Measurements from ENCODE around the gene SUPT7L. TPM values are rescaled to one million over a fixed set of nuclear protein-coding genes. Genes with fewer than 3 reads are reported as not detected.
"Not testable (repeated sequence)": the region's sequence is repeated elsewhere in the genome, so short reads cannot be mapped to it uniquely, and the experiment has no call there.

SUPT7L gene
- total RNA-seq, 1 donor from 2014 or later = 32.5 TPM

GRCh38 chr2:27651056-27651455, 12.4 kb downstream of the SUPT7L start:
- intact Hi-C loops (cut with micrococcal nuclease) = no loop called here
- H3K27me3 Mint-ChIP-seq (ENCODE audit: insufficient read depth) = no peaks in the 10 kb centered on the region
- H3K9me3 Mint-ChIP-seq = no peaks in the 10 kb centered on the region
- peaks cover 52% of the 10 kb centered on the region for H3K36me3 Mint-ChIP-seq (ENCODE audit: low read depth)
- DNase-seq (ENCODE audit: low spot score) = no peak
- peaks cover 5% of the 10 kb centered on the region for H3K4me1 Mint-ChIP-seq (ENCODE audit: low read depth)
- no peak overlapping the region for H3K27ac Mint-ChIP-seq
- no peak overlapping the region for H3K4me3 Mint-ChIP-seq

GRCh38 chr2:27647737-27648136, 15.7 kb downstream of the SUPT7L start:
- intact Hi-C loops (cut with micrococcal nuclease) = no loop called here
- Mint-ChIP-seq H3K4me1 (ENCODE audit: low read depth) (no peaks in the 10 kb centered on the region), H3K36me3 (ENCODE audit: low read depth) (peaks cover 36% of the 10 kb centered on the region)

GRCh38 chr2:27647289-27647688, 16.1 kb downstream of the SUPT7L start:
- DNase-seq (ENCODE audit: low spot score) = no peak
- Mint-ChIP-seq H3K27ac (no peak overlapping the region), H3K27me3 (ENCODE audit: insufficient read depth) (no peaks in the 10 kb centered on the region), H3K4me3 (no peak overlapping the region), H3K4me1 (ENCODE audit: low read depth) (no peaks in the 10 kb centered on the region), H3K9me3 (no peaks in the 10 kb centered on the region), H3K36me3 (ENCODE audit: low read depth) (peaks cover 35% of the 10 kb centered on the region)
- intact Hi-C loops (cut with micrococcal nuclease) = no loop called here

More at GRCh38 chr2:27647737-27648136, 15.7 kb downstream of the SUPT7L start:
- H3K27me3 Mint-ChIP-seq (ENCODE audit: insufficient read depth) = no peaks in the 10 kb centered on the region
- no peaks in the 10 kb centered on the region for H3K9me3 Mint-ChIP-seq
- no peak for DNase-seq (ENCODE audit: low spot score)
- no peak overlapping the region for H3K4me3 Mint-ChIP-seq
- no peak overlapping the region for H3K27ac Mint-ChIP-seq

GRCh38 chr2:27645197-27645596, 18.2 kb downstream of the SUPT7L start:
- intact Hi-C loops (cut with micrococcal nuclease) = no loop called here
- no peak overlapping the region for H3K4me3 Mint-ChIP-seq
- H3K9me3 Mint-ChIP-seq = no peaks in the 10 kb centered on the region
- no peaks in the 10 kb centered on the region for H3K4me1 Mint-ChIP-seq (ENCODE audit: low read depth)
- no peak for DNase-seq (ENCODE audit: low spot score)
- peaks cover 35% of the 10 kb centered on the region for H3K36me3 Mint-ChIP-seq (ENCODE audit: low read depth)
- no peaks in the 10 kb centered on the region for H3K27me3 Mint-ChIP-seq (ENCODE audit: insufficient read depth)
- H3K27ac Mint-ChIP-seq = no peak overlapping the region

GRCh38 chr2:27640722-27641245, 22.6 kb downstream of the SUPT7L start:
- H3K36me3 Mint-ChIP-seq (ENCODE audit: low read depth) = peaks cover 37% of the 10 kb centered on the region
- H3K9me3 Mint-ChIP-seq = no peaks in the 10 kb centered on the region
- no peak overlapping the region for H3K27ac Mint-ChIP-seq
- H3K4me1 Mint-ChIP-seq (ENCODE audit: low read depth) = peaks cover 19% of the 10 kb centered on the region
- intact Hi-C loops (cut with micrococcal nuclease) = no loop called here
- no peak for DNase-seq (ENCODE audit: low spot score)
- no peak overlapping the region for H3K4me3 Mint-ChIP-seq
- H3K27me3 Mint-ChIP-seq (ENCODE audit: insufficient read depth) = no peaks in the 10 kb centered on the region

- peaks cover 52% of the 10 kb centered on the region for H3K36me3 Mint-ChIP-seq (ENCODE audit: low read depth)
- peak overlapping the region; percentile 66 for H3K4me3 Mint-ChIP-seq
- no peaks in the 10 kb centered on the region for H3K9me3 Mint-ChIP-seq
- peak overlapping the region; percentile 91 for H3K27ac Mint-ChIP-seq
- intact Hi-C loops (cut with micrococcal nuclease) = loop anchor here (1.0 to 5.0 kb wide), 5 partner anchors 9 to 281 kb away; partner anchors contain the start of genes CCDC121, GPN1, GTF3C2 and SLC4A1AP
- H3K27me3 Mint-ChIP-seq (ENCODE audit: insufficient read depth) = no peaks in the 10 kb centered on the region
- no peak for DNase-seq (ENCODE audit: low spot score)
- peaks cover 19% of the 10 kb centered on the region for H3K4me1 Mint-ChIP-seq (ENCODE audit: low read depth)
Measured at GRCh38 chr2:27638709-27639108, 24.7 kb downstream of the SUPT7L start.

GRCh38 chr2:27638037-27638637, 25.3 kb downstream of the SUPT7L start:
- intact Hi-C loops (cut with micrococcal nuclease) = loop anchor here (1.0 to 5.0 kb wide), 5 partner anchors 9 to 281 kb away; partner anchors contain the start of genes CCDC121, GPN1, GTF3C2 and SLC4A1AP
- no peaks in the 10 kb centered on the region for H3K27me3 Mint-ChIP-seq (ENCODE audit: insufficient read depth)
- H3K4me3 Mint-ChIP-seq = peak overlapping the region; percentile 66
- H3K9me3 Mint-ChIP-seq = no peaks in the 10 kb centered on the region
- H3K4me1 Mint-ChIP-seq (ENCODE audit: low read depth) = peaks cover 19% of the 10 kb centered on the region
- peaks cover 55% of the 10 kb centered on the region for H3K36me3 Mint-ChIP-seq (ENCODE audit: low read depth)
- peak overlapping the region; percentile 91 for H3K27ac Mint-ChIP-seq
- no peak for DNase-seq (ENCODE audit: low spot score)

- intact Hi-C loops (cut with micrococcal nuclease) = loop anchor here (5.0 kb wide), 1 partner anchor 279 kb away; the partner anchor contains the start of gene GTF3C2
- Mint-ChIP-seq H3K4me3 (no peak overlapping the region), H3K27ac (no peak overlapping the region), H3K4me1 (ENCODE audit: low read depth) (peaks cover 22% of the 10 kb centered on the region), H3K27me3 (ENCODE audit: insufficient read depth) (no peaks in the 10 kb centered on the region), H3K36me3 (ENCODE audit: low read depth) (peaks cover 60% of the 10 kb centered on the region), H3K9me3 (no peaks in the 10 kb centered on the region)
- no peak for DNase-seq (ENCODE audit: low spot score)
Measured at GRCh38 chr2:27636766-27637165, 26.6 kb downstream of the SUPT7L start.

- Mint-ChIP-seq H3K9me3 (no peaks in the 10 kb centered on the region), H3K4me3 (no peak overlapping the region), H3K4me1 (ENCODE audit: low read depth) (peaks cover 38% of the 10 kb centered on the region), H3K27ac (no peak overlapping the region), H3K36me3 (ENCODE audit: low read depth) (peaks cover 59% of the 10 kb centered on the region), H3K27me3 (ENCODE audit: insufficient read depth) (no peaks in the 10 kb centered on the region)
- DNase-seq (ENCODE audit: low spot score) = no peak
- intact Hi-C loops (cut with micrococcal nuclease) = no loop called here
Measured at GRCh38 chr2:27634291-27634690, 29.1 kb downstream of the SUPT7L start.

GRCh38 chr2:27630257-27630656, 33.2 kb downstream of the SUPT7L start:
- H3K9me3 Mint-ChIP-seq; H3K4me3 Mint-ChIP-seq; DNase-seq (ENCODE audit: low spot score); intact Hi-C loops (cut with micrococcal nuclease); H3K27me3 Mint-ChIP-seq (ENCODE audit: insufficient read depth); H3K27ac Mint-ChIP-seq: not testable (repeated sequence)
- H3K36me3 Mint-ChIP-seq (ENCODE audit: low read depth) = peaks cover 38% of the 10 kb centered on the region
- peaks cover 20% of the 10 kb centered on the region for H3K4me1 Mint-ChIP-seq (ENCODE audit: low read depth)

- H3K4me1 Mint-ChIP-seq (ENCODE audit: low read depth) = peaks cover 20% of the 10 kb centered on the region
- H3K27me3 Mint-ChIP-seq (ENCODE audit: insufficient read depth) = no peaks in the 10 kb centered on the region
- no peaks in the 10 kb centered on the region for H3K9me3 Mint-ChIP-seq
- H3K4me3 Mint-ChIP-seq = no peak within 1 kb of the TSS
- DNase-seq (ENCODE audit: low spot score) = peak; percentile 93
- peak within 1 kb of the TSS; percentile 73 for H3K27ac Mint-ChIP-seq
- peaks cover 35% of the 10 kb centered on the region for H3K36me3 Mint-ChIP-seq (ENCODE audit: low read depth)
- intact Hi-C loops (cut with micrococcal nuclease) = loop anchor here (1.0 to 10.0 kb wide), 10 partner anchors 9 to 836 kb away; partner anchors contain the start of genes ATRAID, CAD, EIF2B4 and IFT172
Measured at GRCh38 chr2:27628767-27629709, 34.4 kb downstream of the SUPT7L start, which contains the start of the genes CCDC121 and GPN1. TSS of gene CCDC121 (minus strand) at chr2:27629012. CDS start at chr2:27627799, 1,213 bp downstream. TSS of gene GPN1 (plus strand) at chr2:27629050. CDS start at chr2:27629059, 9 bp downstream.

- intact Hi-C loops (cut with micrococcal nuclease) = loop anchor here (1.0 to 10.0 kb wide), 6 partner anchors 35 to 837 kb away; partner anchors contain the start of genes ATRAID, CAD, EIF2B4 and IFT172
Measured at GRCh38 chr2:27627963-27628766, 35.2 kb downstream of the SUPT7L start.

More at GRCh38 chr2:27627963-27628766, 35.2 kb downstream of the SUPT7L start:
- Mint-ChIP-seq H3K9me3 (no peaks in the 10 kb centered on the region), H3K27me3 (ENCODE audit: insufficient read depth) (no peaks in the 10 kb centered on the region), H3K36me3 (ENCODE audit: low read depth) (peaks cover 33% of the 10 kb centered on the region), H3K27ac (peak overlapping the region; percentile 73), H3K4me3 (no peak overlapping the region), H3K4me1 (ENCODE audit: low read depth) (peaks cover 20% of the 10 kb centered on the region)
- no peak for DNase-seq (ENCODE audit: low spot score)

All from activated T-helper 1 cell treated with anti-CD3 and anti-CD28 coated beads, Interleukin-12 subunit alpha, Interleukin-12 subunit beta, Interleukin-2, Interleukin-4 antibody, amounts not matched to agents 30 ng/mL and 10 ng/mL and 1 ng/mL, durations not matched to agents 14 hours and 24 hours and 36 hours (primary cell).